Thyroid gland (tissue), 4 donors: ENCODE results near the gene CIT.

ENCODE experiments used
- POLR2A ChIP-seq, 2 donors: fragments of 450-650 bp; IDR thresholded peaks; one replicate each; pipeline ENCODE4 v1.6.1; 2017; ENCODE audit warnings: antibody characterized with exemption in 2 of 2, mild to moderate bottlenecking in 2 of 2, moderate library complexity in 1 of 2
- TF ChIP-seq, protein P1 (sequence below), 6 experiments: fragments of 200-600 bp in 3 of 6; fragments of 450-650 bp in 3 of 6; sonication (generic) in 3 of 6; IDR thresholded peaks; one replicate each; pipeline ENCODE4 v1.5.1; 2016 to 2019; ENCODE audit warnings: antibody characterized with exemption in 6 of 6, mild to moderate bottlenecking in 2 of 6, inconsistent platforms in 1 of 6, moderate library complexity in 1 of 6

DNA sequence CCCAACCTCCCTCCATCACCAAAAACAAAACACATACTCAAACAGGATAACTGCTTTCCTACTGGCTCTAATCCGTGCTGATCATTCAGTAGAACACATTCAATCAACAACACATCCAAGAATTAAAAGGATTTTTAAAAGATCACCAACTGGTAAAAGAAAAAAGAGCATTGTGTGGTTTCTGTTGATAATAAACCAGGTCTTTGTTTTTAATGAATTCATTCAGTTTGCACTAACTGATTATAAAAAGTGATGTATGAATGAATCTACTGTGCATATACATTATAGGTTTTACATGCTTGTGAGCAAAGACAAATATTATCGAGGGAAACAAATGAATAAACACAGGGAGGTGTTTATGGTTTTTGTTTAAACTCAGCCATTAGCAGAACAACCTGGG is 55.1 kb downstream of the CIT start:
- TF ChIP-seq, protein P1, sequence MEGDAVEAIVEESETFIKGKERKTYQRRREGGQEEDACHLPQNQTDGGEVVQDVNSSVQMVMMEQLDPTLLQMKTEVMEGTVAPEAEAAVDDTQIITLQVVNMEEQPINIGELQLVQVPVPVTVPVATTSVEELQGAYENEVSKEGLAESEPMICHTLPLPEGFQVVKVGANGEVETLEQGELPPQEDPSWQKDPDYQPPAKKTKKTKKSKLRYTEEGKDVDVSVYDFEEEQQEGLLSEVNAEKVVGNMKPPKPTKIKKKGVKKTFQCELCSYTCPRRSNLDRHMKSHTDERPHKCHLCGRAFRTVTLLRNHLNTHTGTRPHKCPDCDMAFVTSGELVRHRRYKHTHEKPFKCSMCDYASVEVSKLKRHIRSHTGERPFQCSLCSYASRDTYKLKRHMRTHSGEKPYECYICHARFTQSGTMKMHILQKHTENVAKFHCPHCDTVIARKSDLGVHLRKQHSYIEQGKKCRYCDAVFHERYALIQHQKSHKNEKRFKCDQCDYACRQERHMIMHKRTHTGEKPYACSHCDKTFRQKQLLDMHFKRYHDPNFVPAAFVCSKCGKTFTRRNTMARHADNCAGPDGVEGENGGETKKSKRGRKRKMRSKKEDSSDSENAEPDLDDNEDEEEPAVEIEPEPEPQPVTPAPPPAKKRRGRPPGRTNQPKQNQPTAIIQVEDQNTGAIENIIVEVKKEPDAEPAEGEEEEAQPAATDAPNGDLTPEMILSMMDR (IDR thresholded peaks at IDR 0.05) = no peak
- no peak for TF ChIP-seq POLR2A (IDR thresholded peaks at IDR 0.05)
